Esophagus squamous epithelium (tissue), 4 donors: ENCODE data around the gene USH1G.

ENCODE experiments used
- CTCF ChIP-seq, 6 experiments: fragments of 450-650 bp in 4 of 6; fragments of 200-600 bp in 2 of 6; sonication (generic) in 2 of 6; IDR thresholded peaks; one replicate each; pipeline ENCODE4 v1.5.1; 2016 to 2019; ENCODE audit warnings: antibody characterized with exemption in 6 of 6, mild to moderate bottlenecking in 4 of 6, moderate library complexity in 4 of 6
- POLR2A ChIP-seq, 4 donors: fragments of 450-650 bp; IDR thresholded peaks; one replicate each; pipeline ENCODE4 v1.6.1; 2017; ENCODE audit warnings: antibody characterized with exemption in 4 of 4, mild to moderate bottlenecking in 4 of 4, moderate library complexity in 3 of 4

- TF ChIP-seq CTCF (IDR thresholded peaks at IDR 0.05) (no peak), POLR2A (IDR thresholded peaks at IDR 0.05) (no peak)
These were observed 5.6 kb downstream of the USH1G start for GRCh38 chr17:74917430-74917829.
